Fibroblast of lung (primary cell): Measurements from ENCODE around the gene ATP10A.

Experiments used
- EZH2 ChIP-seq: IDR thresholded peaks from 2 replicates; pipeline ENCODE4 v1.5.1; 2012; ENCODE audit warnings: low read length, control low read depth, mild to moderate bottlenecking; ENCODE audit errors: missing control alignments
- TF ChIP-seq, protein P1 (sequence below), 2 donors: IDR thresholded peaks in 1 of 2; conservative IDR thresholded peaks in 1 of 2; 1 replicate in 1 of 2; 2 replicates in 1 of 2; pipeline ENCODE4 v1.5.1; 2011 to 2012; ENCODE audit warnings: low read length in 2 of 2, control low read depth in 1 of 2, inconsistent platforms in 1 of 2, low read depth in 1 of 2, mild to moderate bottlenecking in 1 of 2

DNA sequence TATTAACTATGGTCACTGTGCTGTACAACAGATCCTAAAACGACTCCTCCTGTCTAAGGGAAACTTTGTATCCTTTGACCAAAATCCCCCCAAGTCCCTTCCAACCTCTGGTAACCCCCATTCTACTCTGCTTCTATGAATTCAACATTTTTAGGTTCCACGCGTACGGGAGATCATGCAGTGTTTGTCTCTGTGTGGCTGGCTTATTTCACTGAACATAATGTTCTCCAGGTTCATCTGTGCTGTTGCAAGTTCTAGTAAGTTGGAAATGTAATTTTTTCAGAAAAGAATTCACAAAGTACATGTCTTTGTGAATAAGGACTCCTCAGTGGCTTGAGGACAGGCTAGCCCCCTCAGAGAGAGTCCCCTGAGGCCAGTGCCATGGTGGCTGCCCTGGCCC, 66.1 kb downstream of the ATP10A start:
- TF ChIP-seq, protein P1, sequence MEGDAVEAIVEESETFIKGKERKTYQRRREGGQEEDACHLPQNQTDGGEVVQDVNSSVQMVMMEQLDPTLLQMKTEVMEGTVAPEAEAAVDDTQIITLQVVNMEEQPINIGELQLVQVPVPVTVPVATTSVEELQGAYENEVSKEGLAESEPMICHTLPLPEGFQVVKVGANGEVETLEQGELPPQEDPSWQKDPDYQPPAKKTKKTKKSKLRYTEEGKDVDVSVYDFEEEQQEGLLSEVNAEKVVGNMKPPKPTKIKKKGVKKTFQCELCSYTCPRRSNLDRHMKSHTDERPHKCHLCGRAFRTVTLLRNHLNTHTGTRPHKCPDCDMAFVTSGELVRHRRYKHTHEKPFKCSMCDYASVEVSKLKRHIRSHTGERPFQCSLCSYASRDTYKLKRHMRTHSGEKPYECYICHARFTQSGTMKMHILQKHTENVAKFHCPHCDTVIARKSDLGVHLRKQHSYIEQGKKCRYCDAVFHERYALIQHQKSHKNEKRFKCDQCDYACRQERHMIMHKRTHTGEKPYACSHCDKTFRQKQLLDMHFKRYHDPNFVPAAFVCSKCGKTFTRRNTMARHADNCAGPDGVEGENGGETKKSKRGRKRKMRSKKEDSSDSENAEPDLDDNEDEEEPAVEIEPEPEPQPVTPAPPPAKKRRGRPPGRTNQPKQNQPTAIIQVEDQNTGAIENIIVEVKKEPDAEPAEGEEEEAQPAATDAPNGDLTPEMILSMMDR (conservative IDR thresholded peaks at IDR 0.05 in 1 of 2, IDR thresholded peaks at IDR 0.05 in 1 of 2; ENCODE audit: low read depth in 1 of 2, low read length in 2 of 2), result no peak
- TF ChIP-seq EZH2, result no peak
